GM23338 (cell line): ENCODE data around the gene CD82. TPM values are rescaled to one million over a fixed set of nuclear protein-coding genes. Genes with fewer than 3 reads are reported as not detected.

Experiments used
- ATAC-seq: fragments of 200-7000 bp; cut with Tn5 transposase; 3 replicates; pipeline ENCODE4 v1.9.1; 2020
- DNase-seq: peaks from one replicate; pipeline ENCODE4 v3.0.0-alpha.2; 2015; ENCODE audit warnings: low spot score
- H2AFZ ChIP-seq: fragments of 200-600 bp; sonication (generic); 2 replicates; pipeline ENCODE4 v1.8.0; 2016; ENCODE audit warnings: antibody characterized with exemption, mild to moderate bottlenecking, moderate library complexity
- H3F3A ChIP-seq: fragments of 200-600 bp; sonication (generic); replicated peaks from 2 replicates; pipeline ENCODE4 v1.8.0; 2017; ENCODE audit warnings: antibody characterized with exemption, mixed run types, low read depth
- H3K27ac ChIP-seq: fragments of 200-600 bp; sonication (generic); 2 replicates; pipeline ENCODE4 v1.6.1; 2016; ENCODE audit warnings: low read depth
- H3K27me3 ChIP-seq: fragments of 200-600 bp; sonication (generic); 2 replicates; pipeline ENCODE4 v1.8.0; 2016; ENCODE audit warnings: mild to moderate bottlenecking, mixed run types, moderate library complexity; ENCODE audit not compliant: insufficient read depth
- H3K36me3 ChIP-seq: fragments of 200-600 bp; sonication (generic); 2 replicates; pipeline ENCODE4 v1.8.0; 2016; ENCODE audit warnings: mild to moderate bottlenecking; ENCODE audit not compliant: insufficient read depth
- H3K4me1 ChIP-seq: fragments of 200-600 bp; sonication (generic); 2 replicates; pipeline ENCODE4 v1.8.0; 2016; ENCODE audit warnings: mild to moderate bottlenecking, moderate library complexity; ENCODE audit not compliant: insufficient read depth
- H3K4me2 ChIP-seq: fragments of 200-600 bp; sonication (generic); 2 replicates; pipeline ENCODE4 v1.7.1; 2017; ENCODE audit warnings: mixed run types
- H3K4me3 ChIP-seq: fragments of 200-600 bp; sonication (generic); 2 replicates; pipeline ENCODE4 v1.6.1; 2016; ENCODE audit warnings: mixed run types
- H3K79me2 ChIP-seq: fragments of 200-600 bp; sonication (generic); replicated peaks from 2 replicates; pipeline ENCODE4 v1.8.0; 2017; ENCODE audit warnings: mild to moderate bottlenecking; ENCODE audit not compliant: insufficient read depth
- H3K9me2 ChIP-seq: fragments of 200-600 bp; sonication (generic); 2 replicates; pipeline ENCODE4 v1.8.0; 2017; ENCODE audit not compliant: insufficient read depth
- H4K20me1 ChIP-seq: fragments of 200-600 bp; sonication (generic); replicated peaks from 2 replicates; pipeline ENCODE4 v1.8.0; 2017; ENCODE audit warnings: mild to moderate bottlenecking; ENCODE audit not compliant: insufficient read depth
- H3K27ac Mint-ChIP-seq: 2 replicates; pipeline ENCODE4 v1.8.0; 2020; ENCODE audit warnings: inconsistent platforms, mild to moderate bottlenecking, moderate library complexity, mixed read lengths
- H3K27me3 Mint-ChIP-seq: 3 replicates; pipeline ENCODE4 v1.8.0; 2022; ENCODE audit warnings: low read depth, mild to moderate bottlenecking, moderate library complexity, mixed read lengths, inconsistent platforms; ENCODE audit not compliant: insufficient read depth, poor library complexity
- H3K36me3 Mint-ChIP-seq: 3 replicates; pipeline ENCODE4 v1.8.0; 2021; ENCODE audit warnings: low read depth, mild to moderate bottlenecking, inconsistent platforms, moderate library complexity, mixed read lengths
- H3K4me1 Mint-ChIP-seq: 3 replicates; pipeline ENCODE4 v1.8.0; 2020; ENCODE audit warnings: mild to moderate bottlenecking, inconsistent platforms, mixed read lengths
- H3K4me3 Mint-ChIP-seq: 3 replicates; pipeline ENCODE4 v1.8.0; 2021; ENCODE audit warnings: moderate library complexity, mild to moderate bottlenecking, inconsistent platforms, mixed read lengths
- H3K9me3 Mint-ChIP-seq: 3 replicates; pipeline ENCODE4 v1.8.0; 2020; ENCODE audit warnings: moderate library complexity, mild to moderate bottlenecking, inconsistent platforms, mixed read lengths
- CREB1 ChIP-seq: fragments of 250-450 bp; sonication (Bioruptor Pico); IDR thresholded peaks from 2 replicates; pipeline ENCODE4 v1.5.0; 2020; ENCODE audit warnings: low read depth, mild to moderate bottlenecking, moderate library complexity
- ETS1 ChIP-seq: IDR thresholded peaks from 2 replicates; pipeline ENCODE4 v1.6.1; 2016; ENCODE audit warnings: antibody characterized with exemption
- EZH2 ChIP-seq: fragments of 200-600 bp; sonication (generic); IDR thresholded peaks from one replicate; pipeline ENCODE4 v1.8.0; 2017; ENCODE audit warnings: antibody characterized with exemption, mild to moderate bottlenecking, low read depth; ENCODE audit not compliant: unreplicated experiment
- EZH2phosphoT487 ChIP-seq: fragments of 200-600 bp; sonication (generic); IDR thresholded peaks from one replicate; pipeline ENCODE4 v1.8.1; 2018; ENCODE audit warnings: antibody characterized with exemption; ENCODE audit not compliant: unreplicated experiment
- JUNB ChIP-seq: IDR thresholded peaks from one replicate; pipeline ENCODE4 v1.6.1; 2016; ENCODE audit warnings: antibody characterized with exemption; ENCODE audit not compliant: unreplicated experiment
- NANOG ChIP-seq: IDR thresholded peaks from 2 replicates; pipeline ENCODE4 v1.6.1; 2016; ENCODE audit warnings: antibody characterized with exemption, borderline replicate concordance
- POLR2AphosphoS5 ChIP-seq: IDR thresholded peaks from 2 replicates; pipeline ENCODE4 v1.6.1; 2016; ENCODE audit warnings: antibody characterized with exemption, low read depth
- REST ChIP-seq: IDR thresholded peaks from one replicate; pipeline ENCODE4 v1.6.1; 2018; ENCODE audit warnings: antibody characterized with exemption; ENCODE audit not compliant: unreplicated experiment
- STAT1 ChIP-seq: IDR thresholded peaks from one replicate; pipeline ENCODE4 v1.6.1; 2016; ENCODE audit warnings: antibody characterized with exemption; ENCODE audit not compliant: unreplicated experiment
- ZNF114 ChIP-seq: fragments of 250-450 bp; sonication (Bioruptor Pico); IDR thresholded peaks from 2 replicates; pipeline ENCODE4 v1.5.0; 2020; ENCODE audit warnings: mild to moderate bottlenecking, moderate library complexity
- ZNF331 ChIP-seq: fragments of 250-450 bp; sonication (Bioruptor Pico); IDR thresholded peaks from 2 replicates; pipeline ENCODE4 v1.5.0; 2020; ENCODE audit warnings: low read depth, mild to moderate bottlenecking, moderate library complexity
- polyA plus RNA-seq: library from polyadenylated mRNA; unstranded; fragments of >200 nt; fragmentation: Nextera tagmentation; extraction: Ambion mirVana; gene quantifications from 2 replicates; pipeline ENCODE4 v1.2.1, GENCODE V29; 2016
- total RNA-seq: library from RNA; depleted of rRNA; stranded (reverse); fragments of >200 nt; shearing (Covaris generic); gene quantifications from 2 replicates; pipeline ENCODE4 v1.2.3, GENCODE V29; 2014
- TF ChIP-seq, protein P1 (sequence below): fragments of 250-450 bp; sonication (Bioruptor Pico); IDR thresholded peaks from 2 replicates; pipeline ENCODE4 v1.5.0; 2020; ENCODE audit warnings: mild to moderate bottlenecking, moderate library complexity
- TF ChIP-seq, protein P2 (sequence below), 2 experiments: fragments of 200-600 bp in 1 of 2; sonication (generic) in 1 of 2; conservative IDR thresholded peaks; 2 replicates each; pipeline versions ENCODE4 v1.5.1 to v1.6.1; 2016 to 2017; ENCODE audit warnings: antibody characterized with exemption in 2 of 2, low read depth in 2 of 2, mild to moderate bottlenecking in 2 of 2, moderate library complexity in 1 of 2

CD82 gene
- total and polyA plus RNA-seq, 2 experiments from 2014 or later: 4.4 to 4.9 TPM

DNA sequence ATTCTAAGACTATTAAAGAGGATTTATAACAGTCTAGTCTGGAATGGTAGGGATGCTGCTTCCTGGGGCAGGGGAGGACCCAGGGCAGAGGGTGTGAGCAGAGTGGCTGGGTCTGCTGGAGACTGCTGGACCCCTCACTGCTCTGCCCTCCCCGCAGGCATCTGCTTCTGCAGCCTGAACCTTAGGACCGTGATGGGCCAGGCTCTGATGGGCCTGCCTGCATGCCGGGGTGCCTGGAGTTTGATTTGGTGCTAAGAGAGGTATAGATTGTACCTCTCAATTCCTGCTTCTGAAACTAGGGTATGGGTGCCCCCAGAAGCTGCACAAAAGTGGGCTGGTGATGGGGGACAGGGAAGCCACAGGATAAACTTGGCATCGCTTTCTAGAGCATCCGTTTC lies 54.9 kb downstream of the CD82 start:
- Histone ChIP-seq H3K27me3 (peaks cover 11% of the 10 kb centered on the region; the same call in 1 of the 2 replicates), H3K36me3 (no peaks in the 10 kb centered on the region), H3K9me2 (no peaks in the 10 kb centered on the region), H3K4me1 (peaks cover 8% of the 10 kb centered on the region; the same call in 1 of the 2 replicates), H3K27ac (no peak overlapping the region), H2AFZ (no peak overlapping the region), H3F3A (no peaks in the 10 kb centered on the region; the same call in 1 of the 2 replicates), H3K79me2 (no peaks in the 10 kb centered on the region), H3K4me3 (no peak overlapping the region), H4K20me1 (no peaks in the 10 kb centered on the region), H3K4me2 (no peak overlapping the region)
- Mint-ChIP-seq H3K27ac (no peak overlapping the region), H3K36me3 (no peaks in the 10 kb centered on the region), H3K9me3 (no peaks in the 10 kb centered on the region; the same call in 2 of the 3 replicates), H3K4me3 (no peak overlapping the region), H3K27me3 (peaks cover 41% of the 10 kb centered on the region), H3K4me1 (peaks cover 23% of the 10 kb centered on the region)
- DNase-seq: no peak
- TF ChIP-seq NANOG (no peak), CREB1 (no peak), POLR2AphosphoS5 (no peak), EZH2phosphoT487 (no peak), ZNF331 (no peak), JUNB (no peak), REST (no peak), ZNF114 (CRISPR knock-in tag) (no peak), ETS1 (no peak), EZH2 (no peak), STAT1 (no peak)
- TF ChIP-seq, protein P1, sequence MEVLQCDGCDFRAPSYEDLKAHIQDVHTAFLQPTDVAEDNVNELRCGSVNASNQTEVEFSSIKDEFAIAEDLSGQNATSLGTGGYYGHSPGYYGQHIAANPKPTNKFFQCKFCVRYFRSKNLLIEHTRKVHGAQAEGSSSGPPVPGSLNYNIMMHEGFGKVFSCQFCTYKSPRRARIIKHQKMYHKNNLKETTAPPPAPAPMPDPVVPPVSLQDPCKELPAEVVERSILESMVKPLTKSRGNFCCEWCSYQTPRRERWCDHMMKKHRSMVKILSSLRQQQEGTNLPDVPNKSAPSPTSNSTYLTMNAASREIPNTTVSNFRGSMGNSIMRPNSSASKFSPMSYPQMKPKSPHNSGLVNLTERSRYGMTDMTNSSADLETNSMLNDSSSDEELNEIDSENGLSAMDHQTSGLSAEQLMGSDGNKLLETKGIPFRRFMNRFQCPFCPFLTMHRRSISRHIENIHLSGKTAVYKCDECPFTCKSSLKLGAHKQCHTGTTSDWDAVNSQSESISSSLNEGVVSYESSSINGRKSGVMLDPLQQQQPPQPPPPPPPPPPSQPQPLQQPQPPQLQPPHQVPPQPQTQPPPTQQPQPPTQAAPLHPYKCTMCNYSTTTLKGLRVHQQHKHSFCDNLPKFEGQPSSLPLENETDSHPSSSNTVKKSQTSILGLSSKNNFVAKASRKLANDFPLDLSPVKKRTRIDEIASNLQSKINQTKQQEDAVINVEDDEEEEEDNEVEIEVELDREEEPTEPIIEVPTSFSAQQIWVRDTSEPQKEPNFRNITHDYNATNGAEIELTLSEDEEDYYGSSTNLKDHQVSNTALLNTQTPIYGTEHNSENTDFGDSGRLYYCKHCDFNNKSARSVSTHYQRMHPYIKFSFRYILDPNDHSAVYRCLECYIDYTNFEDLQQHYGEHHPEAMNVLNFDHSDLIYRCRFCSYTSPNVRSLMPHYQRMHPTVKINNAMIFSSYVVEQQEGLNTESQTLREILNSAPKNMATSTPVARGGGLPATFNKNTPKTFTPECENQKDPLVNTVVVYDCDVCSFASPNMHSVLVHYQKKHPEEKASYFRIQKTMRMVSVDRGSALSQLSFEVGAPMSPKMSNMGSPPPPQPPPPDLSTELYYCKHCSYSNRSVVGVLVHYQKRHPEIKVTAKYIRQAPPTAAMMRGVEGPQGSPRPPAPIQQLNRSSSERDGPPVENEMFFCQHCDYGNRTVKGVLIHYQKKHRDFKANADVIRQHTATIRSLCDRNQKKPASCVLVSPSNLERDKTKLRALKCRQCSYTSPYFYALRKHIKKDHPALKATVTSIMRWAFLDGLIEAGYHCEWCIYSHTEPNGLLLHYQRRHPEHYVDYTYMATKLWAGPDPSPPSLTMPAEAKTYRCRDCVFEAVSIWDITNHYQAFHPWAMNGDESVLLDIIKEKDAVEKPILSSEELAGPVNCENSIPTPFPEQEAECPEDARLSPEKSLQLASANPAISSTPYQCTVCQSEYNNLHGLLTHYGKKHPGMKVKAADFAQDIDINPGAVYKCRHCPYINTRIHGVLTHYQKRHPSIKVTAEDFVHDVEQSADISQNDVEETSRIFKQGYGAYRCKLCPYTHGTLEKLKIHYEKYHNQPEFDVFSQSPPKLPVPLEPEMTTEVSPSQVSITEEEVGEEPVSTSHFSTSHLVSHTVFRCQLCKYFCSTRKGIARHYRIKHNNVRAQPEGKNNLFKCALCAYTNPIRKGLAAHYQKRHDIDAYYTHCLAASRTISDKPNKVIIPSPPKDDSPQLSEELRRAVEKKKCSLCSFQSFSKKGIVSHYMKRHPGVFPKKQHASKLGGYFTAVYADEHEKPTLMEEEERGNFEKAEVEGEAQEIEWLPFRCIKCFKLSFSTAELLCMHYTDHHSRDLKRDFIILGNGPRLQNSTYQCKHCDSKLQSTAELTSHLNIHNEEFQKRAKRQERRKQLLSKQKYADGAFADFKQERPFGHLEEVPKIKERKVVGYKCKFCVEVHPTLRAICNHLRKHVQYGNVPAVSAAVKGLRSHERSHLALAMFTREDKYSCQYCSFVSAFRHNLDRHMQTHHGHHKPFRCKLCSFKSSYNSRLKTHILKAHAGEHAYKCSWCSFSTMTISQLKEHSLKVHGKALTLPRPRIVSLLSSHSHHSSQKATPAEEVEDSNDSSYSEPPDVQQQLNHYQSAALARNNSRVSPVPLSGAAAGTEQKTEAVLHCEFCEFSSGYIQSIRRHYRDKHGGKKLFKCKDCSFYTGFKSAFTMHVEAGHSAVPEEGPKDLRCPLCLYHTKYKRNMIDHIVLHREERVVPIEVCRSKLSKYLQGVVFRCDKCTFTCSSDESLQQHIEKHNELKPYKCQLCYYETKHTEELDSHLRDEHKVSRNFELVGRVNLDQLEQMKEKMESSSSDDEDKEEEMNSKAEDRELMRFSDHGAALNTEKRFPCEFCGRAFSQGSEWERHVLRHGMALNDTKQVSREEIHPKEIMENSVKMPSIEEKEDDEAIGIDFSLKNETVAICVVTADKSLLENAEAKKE (CRISPR knock-in tag): no peak
- TF ChIP-seq, protein P2, sequence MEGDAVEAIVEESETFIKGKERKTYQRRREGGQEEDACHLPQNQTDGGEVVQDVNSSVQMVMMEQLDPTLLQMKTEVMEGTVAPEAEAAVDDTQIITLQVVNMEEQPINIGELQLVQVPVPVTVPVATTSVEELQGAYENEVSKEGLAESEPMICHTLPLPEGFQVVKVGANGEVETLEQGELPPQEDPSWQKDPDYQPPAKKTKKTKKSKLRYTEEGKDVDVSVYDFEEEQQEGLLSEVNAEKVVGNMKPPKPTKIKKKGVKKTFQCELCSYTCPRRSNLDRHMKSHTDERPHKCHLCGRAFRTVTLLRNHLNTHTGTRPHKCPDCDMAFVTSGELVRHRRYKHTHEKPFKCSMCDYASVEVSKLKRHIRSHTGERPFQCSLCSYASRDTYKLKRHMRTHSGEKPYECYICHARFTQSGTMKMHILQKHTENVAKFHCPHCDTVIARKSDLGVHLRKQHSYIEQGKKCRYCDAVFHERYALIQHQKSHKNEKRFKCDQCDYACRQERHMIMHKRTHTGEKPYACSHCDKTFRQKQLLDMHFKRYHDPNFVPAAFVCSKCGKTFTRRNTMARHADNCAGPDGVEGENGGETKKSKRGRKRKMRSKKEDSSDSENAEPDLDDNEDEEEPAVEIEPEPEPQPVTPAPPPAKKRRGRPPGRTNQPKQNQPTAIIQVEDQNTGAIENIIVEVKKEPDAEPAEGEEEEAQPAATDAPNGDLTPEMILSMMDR (conservative IDR thresholded peaks at IDR 0.05; ENCODE audit: low read depth in 2 of 2): no peak
- ATAC-seq: no peak
